ENCODE measurements around the gene HABP4.

GRCh38 chr9:96489482-96489979 is 39.6 kb downstream of the HABP4 start:
- TF ChIP-seq CTCF (IDR thresholded peaks at IDR 0.05) (no peak), POLR2A (IDR thresholded peaks at IDR 0.05) (no peak)

Data from esophagus squamous epithelium (tissue), 4 donors.